ENCODE measurements around the gene TRAM2.

Gene TRAM2

DNA sequence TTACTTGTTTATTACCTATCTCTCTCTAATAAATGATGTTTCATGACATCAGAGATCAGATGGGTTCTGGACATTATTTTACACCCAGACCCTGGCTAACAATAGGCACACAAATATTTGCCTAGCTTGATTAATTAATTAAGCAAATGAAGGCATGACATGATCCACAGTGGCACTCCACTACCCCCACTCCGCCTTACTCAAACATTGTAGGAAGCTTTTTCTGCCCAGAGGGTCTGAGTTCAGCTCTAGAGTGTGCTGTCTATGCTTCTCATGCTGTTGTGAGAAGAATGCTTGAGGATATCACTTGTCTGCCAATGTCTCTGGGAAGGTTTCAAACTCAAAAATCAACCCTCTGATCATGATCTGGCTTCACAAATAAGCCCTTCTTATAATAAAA, 45.0 kb downstream of the TRAM2 start:
- no peak for DNase-seq (ENCODE audit: low spot score)

DNA sequence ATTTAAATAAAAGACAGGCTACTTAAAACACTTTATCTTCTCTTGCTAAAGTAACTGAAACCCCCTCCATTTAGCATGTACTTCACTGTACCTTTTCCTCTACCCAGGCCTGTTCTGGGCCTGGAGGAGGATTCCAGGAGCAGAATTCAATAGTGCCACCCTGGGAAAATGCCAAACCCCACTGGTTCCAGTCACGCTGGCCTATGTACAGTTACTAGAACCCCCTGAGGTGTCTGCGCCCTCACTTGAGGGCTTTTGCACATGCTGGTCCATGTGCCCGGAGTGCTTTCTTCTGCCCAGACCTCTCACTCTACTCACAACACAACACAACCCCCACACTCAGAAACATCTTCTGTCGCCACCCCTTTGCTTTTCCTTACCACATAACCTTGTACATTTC, 45.5 kb downstream of the TRAM2 start:
- DNase-seq (ENCODE audit: low spot score): no peak

DNA sequence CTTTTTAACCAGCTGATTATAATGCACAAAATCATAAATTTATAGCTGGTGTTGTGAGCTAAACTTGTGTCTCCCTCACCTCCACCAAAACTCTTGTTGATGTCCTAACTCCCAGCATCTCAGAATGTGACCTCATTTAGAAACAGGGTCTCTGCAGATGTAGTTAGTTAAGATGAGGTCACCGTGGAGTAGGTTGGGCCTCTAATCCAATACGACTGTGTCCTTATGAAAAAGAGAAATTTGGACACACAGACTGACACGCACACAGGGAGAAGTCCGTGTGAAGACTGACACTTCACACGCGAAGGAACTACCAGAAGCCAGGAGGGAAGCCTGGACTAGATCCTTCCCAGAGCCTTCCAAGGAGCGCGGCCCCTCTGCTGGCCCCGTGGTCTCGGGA, 46.5 kb downstream of the TRAM2 start:
- no peak for DNase-seq (ENCODE audit: low spot score)

DNA sequence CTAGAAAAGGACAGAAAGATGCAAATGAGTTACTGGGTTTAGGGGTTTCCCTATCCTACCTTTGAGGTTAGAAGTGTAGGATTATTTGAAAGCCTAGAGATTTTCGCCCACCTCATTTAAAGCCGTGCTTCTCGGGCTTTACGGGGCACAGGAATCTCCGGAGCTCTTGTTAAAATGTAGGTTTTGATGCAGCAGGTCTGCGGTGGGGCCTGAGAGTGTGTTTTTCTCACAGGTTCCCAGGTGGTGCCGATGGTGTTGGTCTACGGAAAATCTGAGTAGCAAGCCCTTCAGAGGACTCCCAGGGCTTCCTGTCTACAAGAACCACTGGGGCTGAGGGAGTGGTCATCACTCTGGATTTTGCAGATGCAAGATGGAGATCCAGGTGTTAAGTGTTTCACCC, 47.5 kb downstream of the TRAM2 start:
- DNase-seq (ENCODE audit: low spot score): no peak

DNA sequence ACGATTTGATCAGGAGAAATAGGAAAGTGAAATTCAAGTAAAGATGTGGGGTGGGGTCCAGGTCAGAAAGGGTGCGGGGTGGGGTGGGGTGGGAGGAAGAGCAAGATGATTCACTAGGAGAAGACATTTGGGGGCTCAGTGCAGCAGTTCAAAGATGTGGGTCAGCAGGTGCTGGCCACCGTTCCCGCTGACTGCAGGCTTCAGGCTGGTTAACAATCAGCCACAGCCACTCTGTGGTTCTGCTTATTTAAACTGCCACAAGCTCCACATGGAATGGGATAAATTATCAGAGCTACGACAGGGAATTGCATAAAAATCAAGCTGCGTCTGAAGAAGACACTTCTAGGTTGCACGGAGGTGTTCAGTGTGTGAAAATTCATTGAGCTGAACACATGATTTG, 49.4 kb downstream of the TRAM2 start:
- DNase-seq (ENCODE audit: low spot score): no peak

DNA sequence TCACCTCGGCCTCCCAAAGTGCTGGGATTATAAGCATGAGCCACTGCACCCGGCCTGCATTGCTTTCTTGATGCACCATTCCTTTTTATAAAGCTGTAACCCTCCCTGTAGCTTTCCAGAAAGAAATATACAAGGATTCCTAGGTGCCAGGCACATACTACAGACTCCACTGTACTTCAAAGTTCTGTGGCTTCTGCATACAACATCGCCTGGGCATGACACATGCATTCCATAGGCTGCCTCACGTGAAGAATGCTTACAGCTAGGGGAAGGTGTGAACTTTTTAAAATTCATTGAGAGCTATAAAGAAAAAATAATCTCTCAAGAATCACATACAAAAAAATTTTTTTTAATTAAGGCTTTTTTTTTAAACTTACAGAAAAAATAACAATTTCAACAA, 50.2 kb downstream of the TRAM2 start:
- no peak for DNase-seq (ENCODE audit: low spot score)

DNA sequence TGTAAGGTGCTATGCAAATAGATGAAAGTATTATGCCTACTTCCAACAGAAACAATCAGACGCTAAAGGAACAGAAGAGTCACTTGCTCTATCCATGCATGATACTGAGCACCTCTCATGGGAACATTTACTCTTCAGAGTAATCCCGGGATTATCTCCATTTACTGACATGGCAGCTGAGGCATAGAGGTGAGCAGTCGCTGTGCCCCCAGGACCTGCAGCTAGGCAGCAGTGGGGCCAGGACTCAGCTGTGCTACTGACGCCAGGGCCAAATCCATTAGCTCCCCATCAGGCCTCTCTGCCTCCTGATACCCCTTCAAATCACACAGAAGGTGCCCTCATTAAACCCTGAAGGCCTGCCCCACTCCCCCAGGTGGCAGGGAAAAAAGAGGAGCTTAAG, 51.9 kb downstream of the TRAM2 start:
- no peak for DNase-seq (ENCODE audit: low spot score)

DNA sequence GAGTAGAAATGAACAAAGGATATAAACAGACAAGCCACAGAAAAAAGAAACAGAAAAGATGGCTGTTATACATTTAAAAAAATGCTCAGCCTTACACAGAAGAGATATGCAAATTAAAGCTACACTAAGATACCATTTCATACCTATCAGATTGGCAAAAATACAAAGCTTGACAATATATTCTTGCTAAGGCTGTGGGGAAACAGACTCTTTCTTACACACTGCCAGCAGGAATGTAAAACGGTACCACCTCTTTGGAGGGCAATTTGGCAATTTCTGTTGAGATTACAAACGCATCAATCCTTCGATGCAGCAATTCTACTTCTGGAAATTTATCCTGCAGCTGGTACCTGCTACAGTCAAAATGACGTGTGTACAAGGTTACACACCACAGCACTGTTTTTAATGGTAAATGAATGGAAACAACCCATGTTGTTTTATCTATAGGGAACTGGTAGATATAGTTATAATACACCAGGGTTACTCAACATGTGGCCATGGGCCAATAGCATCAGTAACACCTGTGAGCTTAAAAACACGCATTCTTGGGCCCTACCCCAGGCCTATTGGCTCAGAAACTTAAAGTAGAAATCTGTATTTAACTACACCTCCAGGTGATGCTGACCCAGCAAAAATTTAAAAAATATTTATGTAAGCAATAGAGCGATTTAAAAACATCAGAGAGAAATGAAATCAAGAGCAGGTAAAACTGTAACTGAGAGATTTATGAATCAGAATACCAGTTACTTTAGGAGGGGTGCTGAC, 53.3 kb downstream of the TRAM2 start:
- no peak for DNase-seq (ENCODE audit: low spot score)

DNA sequence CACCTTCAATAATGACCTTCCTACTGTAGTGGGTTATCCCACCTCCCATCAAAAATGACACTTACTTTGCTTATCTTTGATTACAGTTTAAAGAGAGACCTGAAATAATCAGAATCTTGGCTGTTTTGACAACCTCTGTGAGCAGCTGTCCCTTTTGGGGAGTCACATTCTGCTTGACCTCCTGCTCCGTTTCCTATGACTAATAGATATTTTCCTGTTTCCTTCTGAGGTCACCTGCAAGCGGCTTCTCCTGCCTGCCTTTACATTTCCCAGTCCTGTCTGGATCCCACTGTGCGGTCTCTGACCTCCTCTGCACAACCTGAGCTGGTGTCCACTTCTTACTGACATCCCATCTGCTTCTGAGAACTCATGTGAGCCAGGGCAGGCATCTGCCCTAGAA, 54.2 kb downstream of the TRAM2 start:
- no peak for DNase-seq (ENCODE audit: low spot score)

DNA sequence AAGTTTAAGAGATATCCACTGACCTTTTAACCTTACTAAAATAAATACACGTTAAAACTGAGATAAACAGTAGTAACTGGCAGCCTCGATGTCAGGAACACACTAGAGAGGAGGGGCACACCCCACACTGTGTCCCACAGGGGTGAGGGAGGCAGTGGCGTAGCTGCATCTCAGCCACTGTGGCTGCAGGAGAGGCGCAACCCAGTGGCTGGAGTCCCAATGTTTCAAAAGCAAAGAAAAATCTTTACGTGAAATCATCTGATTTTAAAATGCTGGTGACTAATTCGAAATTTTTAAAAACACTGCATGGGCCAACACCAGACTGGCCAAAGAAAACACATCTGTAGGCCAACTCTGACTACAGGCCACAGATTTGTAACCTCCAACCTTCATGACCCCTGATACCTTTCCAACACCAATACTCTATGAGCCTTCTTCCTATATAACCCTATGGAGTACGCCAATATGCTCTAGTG, 54.7 kb downstream of the TRAM2 start:
- no peak for DNase-seq (ENCODE audit: low spot score)

DNA sequence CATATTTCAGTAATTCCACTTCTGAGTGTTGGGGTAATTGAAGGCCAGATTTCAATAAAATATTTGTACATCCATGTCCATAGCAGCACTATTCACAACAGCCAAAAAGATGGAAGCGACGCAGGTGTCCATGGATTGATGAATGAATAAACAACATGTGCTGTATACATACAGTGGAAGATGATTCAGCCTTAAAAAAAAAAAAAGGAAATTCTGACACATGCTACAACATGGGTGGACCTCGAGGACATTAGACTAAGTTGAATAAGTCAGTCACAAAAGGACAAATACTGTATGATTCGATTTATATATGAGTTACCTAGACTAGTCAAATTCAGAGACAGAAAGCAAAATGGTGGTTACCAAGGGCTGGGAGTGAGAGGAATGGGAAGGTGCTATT, 57.2 kb downstream of the TRAM2 start:
- DNase-seq (ENCODE audit: low spot score): no peak

DNA sequence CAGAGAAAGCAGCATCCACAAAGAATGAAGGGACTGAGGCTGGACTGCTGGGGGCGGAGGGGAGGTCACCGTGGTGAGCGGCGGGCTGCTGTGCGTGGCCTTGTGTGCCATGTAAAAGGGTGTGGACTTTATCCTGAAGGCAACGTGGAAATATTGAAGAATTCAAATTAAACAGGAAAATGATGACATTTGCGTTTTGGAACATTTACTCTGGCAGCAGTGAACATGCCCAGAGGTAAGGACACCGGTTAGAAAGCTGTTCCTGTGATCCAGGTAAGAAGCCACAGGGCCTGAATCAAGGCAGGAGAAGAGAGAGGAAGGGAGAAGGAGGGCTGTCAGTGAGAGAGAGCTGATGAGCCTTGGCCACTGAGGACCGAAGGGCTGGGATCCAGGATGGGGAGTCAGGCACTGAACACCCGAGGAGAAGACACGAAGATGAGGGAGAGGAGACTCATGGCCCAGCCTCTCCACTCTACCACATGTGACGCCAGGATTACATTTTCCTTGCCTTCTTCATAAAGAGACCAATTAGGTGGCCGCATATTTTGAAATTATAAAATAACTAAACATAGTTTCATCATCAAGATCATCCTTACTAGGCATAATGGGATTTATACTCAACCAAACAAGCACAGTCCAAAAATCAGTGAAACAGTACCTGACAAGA, 58.4 kb downstream of the TRAM2 start:
- DNase-seq (ENCODE audit: low spot score): no peak

DNA sequence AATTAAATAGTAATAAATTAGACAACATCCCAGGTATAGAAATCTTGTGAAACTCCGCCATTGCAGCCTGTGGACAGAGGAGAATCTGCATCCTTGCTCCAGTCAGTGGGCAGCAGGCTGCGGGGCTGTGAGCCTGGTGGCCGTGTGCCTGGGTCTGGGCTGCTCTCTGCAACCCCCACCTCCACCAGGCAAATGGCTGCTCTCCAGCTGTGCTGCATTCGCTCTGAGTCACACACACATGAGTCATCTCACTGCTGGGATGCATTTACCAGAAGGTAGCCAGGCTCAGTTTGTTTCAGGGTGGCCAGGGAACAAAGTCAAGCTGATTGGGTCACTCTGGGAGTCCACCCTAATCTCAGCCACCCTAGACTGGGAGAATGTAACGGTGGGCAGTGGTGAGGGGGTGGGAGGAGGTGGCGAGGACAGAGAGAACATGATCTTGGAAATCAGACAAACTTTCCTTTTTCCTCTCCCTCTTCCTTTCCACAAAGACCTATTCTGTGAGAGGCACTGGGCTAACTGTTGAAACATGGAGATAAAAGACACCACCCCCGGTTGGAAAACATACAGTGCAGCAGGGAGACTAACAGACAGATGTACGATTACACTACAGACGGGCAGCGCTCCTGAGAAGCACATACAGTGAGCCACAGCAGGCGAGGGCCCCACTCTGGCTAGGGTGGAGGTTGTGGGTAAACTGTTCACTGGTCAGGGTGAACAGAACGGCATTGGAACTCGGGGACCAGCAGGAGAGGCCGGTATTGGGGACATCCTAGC, 59.2 kb downstream of the TRAM2 start:
- peak; percentile 99 for DNase-seq (ENCODE audit: low spot score)

DNA sequence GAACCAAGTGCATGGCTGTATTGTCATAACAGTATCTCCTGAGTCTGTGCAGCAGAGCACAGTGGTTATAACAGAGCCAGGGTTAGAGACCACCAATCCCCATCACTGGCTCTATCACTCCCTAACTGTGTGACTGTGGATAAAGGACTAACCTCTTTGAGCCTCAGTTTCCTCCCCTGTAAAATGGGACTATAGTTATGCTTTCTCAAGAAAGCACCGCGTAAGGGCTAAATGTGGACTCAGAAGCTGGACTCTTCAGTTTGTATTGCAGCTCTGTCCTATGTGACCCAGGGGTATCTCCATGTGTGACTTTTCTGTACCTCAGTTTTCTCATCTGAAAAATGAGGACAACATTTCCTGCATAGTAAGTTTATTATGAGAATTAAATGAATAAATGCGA, 59.9 kb downstream of the TRAM2 start:
- DNase-seq (ENCODE audit: low spot score): no peak

DNA sequence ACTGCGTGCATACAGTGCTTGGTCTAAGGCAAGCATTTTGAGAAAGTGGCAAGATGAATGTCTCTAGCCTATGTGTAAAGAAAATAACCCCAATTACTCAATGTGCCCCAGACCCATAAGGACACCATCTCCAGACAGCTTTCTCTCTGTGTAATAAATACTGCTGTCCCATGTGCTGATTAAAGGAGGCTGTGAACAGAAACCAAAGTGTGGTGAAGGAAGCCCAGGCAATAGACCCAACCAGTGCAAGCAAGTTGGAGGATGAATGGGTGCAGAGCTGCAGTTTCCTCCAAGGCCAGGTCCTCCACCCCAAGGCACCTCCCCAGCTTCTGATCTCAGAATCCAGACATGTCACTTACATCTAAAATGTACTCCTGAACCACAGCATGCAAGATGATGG, 60.6 kb downstream of the TRAM2 start:
- DNase-seq (ENCODE audit: low spot score): no peak

DNA sequence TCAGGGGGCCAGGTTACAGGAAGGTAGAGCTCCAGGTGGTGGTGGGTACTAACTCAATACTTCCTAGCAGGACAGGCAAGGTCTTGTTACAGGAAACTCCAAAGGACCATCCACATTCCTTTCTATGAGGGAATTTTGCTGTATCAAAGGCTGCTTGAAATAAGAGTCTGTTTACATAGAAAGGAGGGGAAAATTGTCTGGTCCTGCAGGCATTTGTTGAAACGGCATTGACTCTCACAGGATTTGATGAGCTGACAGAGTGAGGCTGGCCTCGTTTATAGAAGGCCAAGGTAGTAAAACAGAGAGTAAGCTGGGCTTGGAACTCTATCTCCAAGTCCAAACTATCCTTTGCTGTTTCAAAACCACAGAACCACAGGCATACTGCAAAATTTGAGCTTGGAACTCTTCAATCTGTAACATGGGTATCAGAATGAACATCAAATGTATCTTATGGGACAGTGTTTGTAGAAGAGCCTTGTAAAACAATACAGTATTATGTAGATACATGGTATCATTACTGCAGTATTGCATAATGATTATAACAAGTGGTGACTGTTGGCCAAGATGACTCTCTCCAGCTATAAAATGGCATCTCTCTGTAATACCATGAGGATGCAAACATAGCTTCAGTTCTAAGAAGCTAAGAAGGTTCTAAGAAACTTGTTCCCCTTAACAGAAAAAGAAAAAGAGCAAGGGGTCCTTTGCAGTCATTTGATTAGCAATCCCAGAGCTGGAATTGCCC, 61.5 kb downstream of the TRAM2 start:
- no peak for DNase-seq (ENCODE audit: low spot score)

DNA sequence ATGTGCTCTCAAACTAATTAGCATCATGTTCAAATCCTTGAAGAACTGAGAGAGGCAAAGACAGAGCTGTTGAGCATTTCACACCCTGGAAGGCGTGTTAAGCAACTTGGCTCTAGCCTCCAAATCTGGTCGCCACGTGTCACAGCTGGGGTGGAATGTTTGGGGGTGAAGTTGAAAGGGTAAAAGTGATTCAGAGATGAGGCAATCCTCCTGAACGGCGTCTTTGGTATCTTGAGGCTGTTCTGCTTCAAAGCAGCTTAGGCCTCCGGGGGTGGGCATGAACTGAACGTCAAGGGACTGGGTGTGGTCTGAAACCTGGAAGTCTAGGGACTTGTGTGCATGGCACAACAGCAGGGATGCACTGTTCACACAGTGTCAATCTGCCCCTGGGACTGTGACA, 62.3 kb downstream of the TRAM2 start:
- DNase-seq (ENCODE audit: low spot score): no peak

DNA sequence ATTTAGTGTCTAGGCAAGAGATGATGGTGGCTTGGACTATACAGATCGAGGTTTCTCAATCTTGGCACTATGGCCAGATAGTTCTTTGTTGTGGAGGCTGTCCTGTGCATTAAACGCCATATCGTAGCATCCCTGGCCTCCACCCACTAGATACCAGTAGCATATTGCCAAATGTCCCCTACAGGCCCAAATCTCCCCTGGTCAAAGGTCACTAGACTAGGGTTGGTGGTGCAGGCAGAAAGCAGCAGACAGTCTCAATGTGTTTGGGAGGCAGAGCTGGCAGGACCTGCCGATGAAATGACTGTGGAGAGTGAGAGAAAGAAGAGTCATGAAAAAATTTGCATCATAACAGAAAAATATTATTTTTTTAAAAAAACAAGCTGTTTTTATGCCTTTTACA, 63.0 kb downstream of the TRAM2 start:
- DNase-seq (ENCODE audit: low spot score): no peak

DNA sequence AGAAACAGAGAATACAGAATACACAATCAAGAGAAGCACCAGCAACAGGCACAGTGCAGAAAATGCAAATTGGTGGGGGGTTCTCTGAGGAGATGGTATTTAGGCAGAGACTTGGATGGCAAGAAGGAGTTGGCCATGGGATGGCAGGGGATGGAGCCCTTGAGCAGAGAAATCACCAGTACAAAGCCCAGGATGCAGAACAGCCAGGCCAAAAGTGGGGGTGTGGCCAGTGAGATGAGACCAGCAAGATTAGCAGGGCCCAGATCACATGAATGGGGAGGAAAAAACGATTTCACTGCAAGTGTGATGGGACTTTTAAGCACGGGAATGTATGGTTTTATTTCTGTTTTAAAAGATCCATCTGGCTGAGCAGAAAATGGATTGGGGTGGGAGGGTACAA, 63.4 kb downstream of the TRAM2 start:
- no peak for DNase-seq (ENCODE audit: low spot score)

DNA sequence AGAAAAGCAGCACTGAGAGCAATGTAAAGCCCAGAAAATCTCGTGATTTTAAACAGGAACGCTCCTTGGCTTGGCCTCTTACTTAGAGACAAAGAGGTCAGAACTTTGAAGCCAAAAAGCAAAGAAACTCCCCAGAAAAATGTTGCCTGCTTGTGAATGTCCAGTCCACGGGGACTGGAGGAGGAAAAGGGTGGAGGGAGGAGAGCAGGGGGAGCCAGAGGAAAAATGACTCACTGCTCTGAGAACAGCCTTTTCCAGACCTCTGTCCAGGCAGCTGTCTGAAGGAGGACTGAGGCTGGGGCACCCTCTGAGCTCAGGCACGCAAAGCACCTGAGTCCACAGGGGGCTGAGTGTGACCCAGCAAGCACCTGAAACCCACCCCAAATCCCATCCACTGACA, 64.7 kb downstream of the TRAM2 start:
- DNase-seq (ENCODE audit: low spot score): peak; percentile 79

DNA sequence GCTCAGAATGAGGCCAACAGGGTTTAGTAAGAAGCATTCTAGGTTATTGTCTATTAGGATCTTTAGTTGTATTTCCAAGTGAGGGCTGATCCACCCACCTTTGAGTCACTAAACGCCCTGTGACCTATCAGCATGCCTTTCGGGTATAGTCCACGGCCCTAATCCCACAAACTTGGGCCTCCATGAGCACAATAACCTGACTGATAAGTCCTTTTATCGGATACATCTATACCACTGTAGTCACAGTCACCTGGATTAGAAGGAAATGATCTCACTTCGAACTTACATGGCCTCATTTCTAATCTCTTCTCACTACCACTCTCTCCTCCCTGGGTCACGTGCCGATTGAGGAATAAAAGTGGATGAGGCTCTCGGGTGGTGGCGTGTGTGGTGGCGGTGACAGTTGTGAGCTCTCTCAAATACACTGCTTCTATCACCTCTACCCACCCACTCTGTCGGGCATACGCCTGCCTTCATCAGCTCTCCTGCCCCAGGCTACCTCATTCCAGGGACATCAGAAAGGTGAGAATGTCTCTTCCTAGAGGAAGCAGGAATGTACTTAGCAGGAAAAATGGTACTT, 65.2 kb downstream of the TRAM2 start:
- no peak for DNase-seq (ENCODE audit: low spot score)

DNA sequence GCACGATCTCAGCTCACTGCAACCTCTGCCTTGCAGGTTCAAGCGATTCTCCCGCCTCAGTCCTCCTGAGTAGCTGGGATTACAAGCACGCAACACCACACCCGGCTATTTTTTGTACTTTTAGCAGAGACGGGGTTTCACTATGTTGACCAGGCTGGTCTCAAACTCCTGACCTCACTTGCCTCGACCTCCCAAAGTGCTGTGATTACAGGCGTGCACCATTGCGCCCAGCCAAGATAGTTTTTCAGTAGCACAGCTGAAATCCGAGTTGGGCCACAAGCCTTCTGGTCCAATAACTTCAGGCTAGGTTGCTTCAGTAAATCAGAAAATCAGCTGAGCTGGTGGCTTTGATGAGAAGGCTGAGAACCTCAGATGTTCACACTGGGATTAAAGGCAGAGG, 65.7 kb downstream of the TRAM2 start:
- no peak for DNase-seq (ENCODE audit: low spot score)
